GM21529 (cell line): ENCODE results near the gene TUBB2A.
"Not testable (repeated sequence)": the region's sequence is repeated elsewhere in the genome, so short reads cannot be mapped to it uniquely, and the experiment has no call there.

ENCODE experiments used
- ATAC-seq: cut with Tn5 transposase; IDR thresholded peaks from one replicate; pipeline ENCODE4 v1.9.1; 2021; ENCODE audit not compliant: unreplicated experiment

TUBB2A gene

DNA sequence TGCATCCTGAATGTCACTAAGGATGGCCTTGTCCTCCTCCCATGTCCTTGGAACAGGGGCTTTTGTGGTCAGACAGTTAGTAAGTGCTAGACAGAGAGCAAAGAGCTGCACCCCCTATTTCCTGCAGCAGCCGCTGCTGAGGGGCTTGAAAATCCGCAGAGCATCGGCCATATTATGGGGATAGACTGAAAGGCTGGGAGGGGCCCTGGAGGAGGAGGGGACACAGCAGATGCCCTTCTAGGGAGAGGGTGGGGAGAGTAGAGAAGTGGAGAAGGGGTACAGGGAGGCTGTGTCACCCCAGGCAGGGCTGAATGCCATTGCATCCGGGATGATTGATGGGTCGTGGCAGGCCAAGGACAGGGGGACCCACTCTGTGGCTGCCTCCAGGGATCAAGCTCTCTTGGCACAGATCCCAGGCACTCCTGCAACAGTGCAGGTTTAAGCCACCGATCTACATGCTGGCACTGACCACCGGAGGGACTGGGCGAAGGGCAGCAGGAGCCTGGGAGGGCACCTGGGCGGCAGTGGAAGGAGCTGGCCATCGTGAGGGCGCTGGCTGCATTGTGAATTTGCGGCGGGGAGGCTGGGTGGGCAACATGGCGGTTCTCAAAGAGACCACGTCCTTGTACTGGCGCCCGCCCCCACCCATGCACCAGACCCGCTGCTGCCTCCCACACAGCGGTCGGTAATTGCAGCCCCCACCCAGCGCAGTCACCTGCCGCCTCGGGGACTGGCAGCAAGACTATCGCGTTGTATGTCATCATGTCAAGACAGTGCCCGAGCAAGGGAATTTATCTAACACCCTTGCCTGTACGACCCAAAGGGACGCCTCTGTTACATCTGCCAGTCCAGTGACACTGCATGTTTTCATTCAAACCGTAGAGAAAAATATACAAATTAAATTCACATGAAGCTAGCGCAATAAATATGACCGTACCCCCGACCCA lies 887 bp downstream of the TUBB2A start:
- ATAC-seq, result peak; percentile 17

DNA sequence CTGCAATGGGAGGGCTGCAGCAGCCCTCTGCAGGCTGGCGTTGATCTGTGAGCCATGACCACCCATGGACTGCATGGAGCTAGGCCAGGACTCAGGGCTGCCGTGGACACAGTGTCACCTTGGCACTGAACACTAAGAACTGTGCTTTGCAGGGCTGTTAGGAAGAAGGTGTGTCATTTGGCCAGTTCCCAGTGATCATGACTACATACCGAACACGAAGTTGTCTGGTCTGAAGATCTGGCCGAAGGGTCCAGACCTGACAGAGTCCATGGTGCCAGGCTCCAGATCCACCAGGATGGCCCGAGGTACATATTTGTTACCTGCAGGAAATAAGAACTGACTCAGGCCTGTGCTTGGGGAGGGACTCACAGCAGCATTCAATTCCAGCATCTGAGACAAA lies 1.9 kb downstream of the TUBB2A start:
- ATAC-seq, result not testable (repeated sequence)

DNA sequence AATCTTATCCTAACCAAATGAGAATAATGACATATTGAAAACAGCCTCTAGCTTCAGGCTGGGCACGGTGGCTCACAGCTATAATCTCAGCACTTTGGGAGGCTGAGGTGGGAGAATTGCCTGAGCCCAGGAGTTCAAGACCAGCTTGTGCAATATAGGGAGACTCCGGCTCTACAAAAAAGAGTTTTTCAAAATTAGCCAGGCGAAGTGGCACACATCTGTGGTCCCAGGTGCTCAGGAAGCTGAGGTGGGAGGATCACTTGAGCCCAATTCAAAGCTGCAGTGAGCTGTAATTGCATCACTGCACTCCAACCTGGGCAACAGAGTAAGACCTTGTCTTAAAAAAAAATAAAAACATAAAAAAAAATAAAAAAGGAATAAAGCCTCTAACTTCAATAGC lies 4.7 kb downstream of the TUBB2A start:
- ATAC-seq, result no peak

DNA sequence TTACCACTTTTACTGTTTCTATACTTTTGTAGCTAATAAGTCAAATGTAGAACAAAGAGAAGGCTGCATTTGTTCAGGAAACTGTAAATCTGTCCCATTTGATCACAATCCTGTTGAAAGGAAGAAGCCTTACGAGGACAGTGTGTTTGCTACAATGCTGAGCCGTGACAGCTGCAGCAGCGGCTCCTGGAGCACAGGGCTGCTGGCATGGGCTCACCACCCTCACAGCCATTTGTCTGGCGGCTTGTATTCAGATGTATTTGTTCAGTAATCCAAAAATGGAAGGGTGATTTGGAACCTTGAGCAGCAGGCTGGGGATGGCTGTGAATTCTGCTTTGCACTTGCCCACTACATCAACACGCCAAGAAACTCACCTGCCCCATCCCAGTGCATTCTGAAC lies 5.7 kb downstream of the TUBB2A start:
- no peak for ATAC-seq

DNA sequence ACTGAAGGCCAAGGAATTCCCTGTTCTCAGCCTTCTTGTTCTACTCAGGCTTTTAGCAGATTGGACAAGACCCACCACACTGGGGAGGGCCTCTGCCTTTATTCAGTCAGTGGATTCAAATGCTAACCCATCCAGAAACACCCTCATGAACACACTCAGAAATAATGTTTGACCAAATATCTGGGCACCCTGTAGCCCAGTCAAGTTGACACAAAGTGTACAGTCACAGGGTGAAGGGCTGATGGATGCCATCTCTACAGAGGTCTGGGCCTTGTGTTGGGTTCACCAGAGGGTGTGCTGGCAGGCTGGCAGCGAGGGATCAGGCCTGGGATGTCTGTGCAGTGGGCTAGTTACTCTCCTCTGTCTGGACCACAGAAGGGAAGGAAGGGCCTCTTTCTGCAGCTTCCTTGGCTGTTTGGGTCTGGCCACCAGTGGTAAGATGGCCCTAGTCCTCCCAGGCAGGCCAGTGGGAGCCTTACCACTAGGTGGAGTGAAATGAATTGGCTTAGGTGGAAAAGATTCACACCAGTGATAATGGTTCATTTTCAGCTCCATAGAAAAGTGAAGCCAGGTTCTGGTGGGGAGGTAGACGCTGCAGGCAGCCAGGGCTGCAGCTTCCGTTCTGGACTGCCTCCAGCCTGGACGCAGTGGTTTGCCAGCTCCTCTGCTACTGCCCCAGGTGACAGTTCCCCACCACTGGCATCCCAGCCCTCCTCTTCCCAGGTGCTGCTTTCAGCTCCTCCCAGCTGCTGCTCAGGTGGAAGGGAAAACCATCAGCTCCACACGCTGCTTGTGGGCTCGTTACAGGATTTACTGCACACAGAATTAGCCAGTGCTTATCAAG lies 9.2 kb downstream of the TUBB2A start:
- ATAC-seq, result no peak

DNA sequence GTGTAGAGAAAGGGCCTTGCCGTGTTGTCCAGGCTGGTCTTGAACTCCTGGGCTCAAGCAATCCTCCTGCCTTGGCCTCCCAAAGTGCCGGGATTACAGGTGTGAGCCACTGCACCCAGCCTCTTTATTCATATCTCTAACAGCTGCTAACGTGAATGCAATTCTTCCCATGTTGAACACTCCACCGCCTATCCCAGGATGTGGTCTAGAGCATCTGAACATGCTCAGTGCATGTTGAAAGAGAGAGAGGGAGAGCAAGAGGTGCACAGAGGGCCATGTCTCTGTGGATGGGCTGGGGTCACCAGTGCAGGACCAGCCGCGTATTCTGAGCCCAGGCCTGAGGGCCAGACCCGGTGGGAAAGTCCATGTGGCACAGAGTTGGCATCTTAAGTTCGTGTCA lies 12.8 kb downstream of the TUBB2A start:
- no peak for ATAC-seq

DNA sequence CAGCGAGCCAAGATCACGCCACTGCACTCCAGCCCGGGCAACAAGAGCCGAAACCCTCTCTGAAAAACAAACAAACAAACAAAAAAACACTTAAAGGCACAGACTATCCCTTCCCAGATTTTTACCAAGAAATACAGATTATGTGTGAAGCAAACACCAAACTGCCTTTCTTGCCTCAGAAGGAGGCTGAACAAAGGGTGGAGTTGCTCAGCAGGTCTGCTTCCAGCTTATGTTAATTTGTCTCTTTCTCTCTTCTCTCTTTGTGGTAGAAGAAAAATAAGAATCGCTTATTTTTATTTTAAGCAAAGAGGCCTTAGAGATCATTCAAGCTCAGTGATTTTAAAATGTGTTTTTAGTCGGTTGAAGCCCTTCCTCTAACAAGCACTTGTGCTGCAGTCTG lies 14.2 kb downstream of the TUBB2A start:
- ATAC-seq, result no peak

DNA sequence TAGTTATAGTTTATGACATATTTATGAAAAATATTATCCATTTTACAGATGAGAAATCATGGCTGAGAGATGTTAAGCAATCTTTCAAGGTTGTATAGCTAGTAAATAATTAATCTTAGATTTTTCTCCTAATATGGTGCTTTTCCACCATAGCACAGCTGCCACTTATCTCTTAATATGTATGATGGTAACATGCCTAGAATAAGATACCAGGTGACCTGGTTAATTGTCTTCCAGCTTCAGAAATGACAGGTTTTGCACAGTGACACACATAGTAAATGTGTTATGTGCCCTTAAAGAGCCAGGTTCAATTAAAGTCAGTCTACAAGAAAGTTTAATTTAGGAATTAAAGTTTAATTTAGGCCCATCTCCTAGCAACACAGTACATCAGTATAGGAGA lies 14.8 kb downstream of the TUBB2A start:
- ATAC-seq, result no peak

DNA sequence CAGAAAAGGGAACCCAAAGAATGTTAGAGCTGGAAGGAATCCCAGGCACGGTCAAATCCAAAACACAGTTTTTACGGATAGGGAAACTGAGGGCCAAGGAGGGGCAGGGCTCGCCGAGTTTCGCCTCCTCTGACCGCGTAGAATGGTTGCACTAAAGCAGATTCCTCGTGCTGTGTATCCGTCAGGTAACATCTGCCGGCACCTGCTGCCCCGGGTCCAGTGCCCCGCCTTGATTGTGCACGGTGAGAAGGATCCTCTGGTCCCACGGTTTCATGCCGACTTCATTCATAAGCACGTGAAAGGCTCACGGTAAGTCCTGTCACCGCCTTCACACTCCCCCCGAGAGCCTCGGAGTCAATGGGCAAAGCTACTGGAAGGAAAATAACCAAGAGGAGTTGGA lies 17.1 kb downstream of the TUBB2A start:
- ATAC-seq, result no peak

DNA sequence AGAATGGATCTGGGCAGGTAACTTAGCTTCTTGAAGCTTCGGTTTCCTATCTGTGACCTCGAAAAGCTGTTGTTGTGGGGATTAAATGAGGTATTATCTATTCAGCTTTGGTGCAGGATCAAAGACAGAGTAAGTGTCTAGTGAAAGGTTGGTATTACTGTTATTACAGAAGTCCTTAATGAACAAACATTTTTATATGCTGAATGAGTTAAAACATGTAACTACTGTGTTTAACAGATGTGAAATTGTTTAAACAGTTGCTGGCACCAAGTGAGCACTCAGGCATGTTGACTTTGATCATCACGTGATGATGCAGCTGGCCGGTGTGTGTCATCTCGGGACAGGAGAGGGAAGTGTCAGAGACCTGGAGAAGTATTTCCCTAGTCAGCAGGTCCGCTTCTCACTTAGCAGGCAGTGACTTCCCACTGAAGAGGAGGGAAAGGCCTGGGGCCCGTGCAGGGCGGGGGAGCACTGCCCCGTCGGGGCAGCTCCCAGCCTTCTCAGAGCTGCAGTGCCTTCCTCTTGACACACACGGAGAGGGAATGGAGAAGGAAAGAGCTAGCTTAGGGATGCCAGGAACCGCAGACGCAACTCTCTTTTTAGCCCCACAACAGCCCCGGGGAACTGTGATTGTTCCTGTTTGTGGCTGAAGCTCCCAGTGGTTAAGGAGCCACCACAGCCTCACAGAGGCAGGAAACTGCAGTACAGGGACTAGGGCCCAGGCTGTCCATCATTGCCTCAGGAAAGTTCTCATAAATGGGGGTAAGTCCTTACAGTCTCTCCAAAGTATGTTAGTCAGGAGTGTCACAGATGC lies 18.0 kb downstream of the TUBB2A start:
- peak; percentile 67 for ATAC-seq

DNA sequence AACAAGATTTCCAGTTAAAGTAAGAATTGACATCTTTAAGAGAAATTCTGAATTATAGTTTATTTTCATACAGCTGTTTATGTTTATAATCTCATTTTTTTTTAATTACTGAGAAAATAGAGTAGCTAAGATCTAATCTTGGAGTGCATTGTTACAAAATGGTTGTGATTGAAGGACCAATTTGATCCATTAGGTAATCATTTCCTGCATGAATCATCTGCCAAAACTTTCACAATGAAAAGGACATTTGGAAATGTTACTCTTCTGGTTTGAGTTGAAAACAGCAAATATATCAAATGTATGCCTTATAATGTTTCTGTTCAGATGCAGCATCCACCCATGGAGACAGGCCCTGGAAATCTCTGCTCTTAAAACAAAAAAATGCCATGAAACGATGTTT lies 19.0 kb downstream of the TUBB2A start:
- no peak for ATAC-seq

DNA sequence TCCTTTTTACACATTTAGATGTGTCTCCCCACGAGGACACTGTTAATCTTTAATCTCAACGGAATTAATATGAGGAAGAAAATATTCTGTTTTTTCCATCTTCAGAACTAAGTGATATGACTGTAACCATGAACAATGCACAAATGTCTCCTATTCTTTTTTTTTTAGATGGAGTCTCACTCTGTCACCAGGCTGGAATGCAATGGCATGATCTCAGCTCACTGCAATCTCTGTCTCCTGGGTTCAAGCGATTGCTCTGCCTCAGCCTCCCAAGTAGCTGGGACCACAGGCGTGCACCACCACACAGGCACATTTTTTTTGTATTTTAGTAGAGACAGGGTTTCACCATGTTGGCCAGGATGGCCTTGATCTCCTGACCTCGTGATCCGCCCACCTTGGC lies 19.5 kb downstream of the TUBB2A start:
- not testable (repeated sequence) for ATAC-seq

DNA sequence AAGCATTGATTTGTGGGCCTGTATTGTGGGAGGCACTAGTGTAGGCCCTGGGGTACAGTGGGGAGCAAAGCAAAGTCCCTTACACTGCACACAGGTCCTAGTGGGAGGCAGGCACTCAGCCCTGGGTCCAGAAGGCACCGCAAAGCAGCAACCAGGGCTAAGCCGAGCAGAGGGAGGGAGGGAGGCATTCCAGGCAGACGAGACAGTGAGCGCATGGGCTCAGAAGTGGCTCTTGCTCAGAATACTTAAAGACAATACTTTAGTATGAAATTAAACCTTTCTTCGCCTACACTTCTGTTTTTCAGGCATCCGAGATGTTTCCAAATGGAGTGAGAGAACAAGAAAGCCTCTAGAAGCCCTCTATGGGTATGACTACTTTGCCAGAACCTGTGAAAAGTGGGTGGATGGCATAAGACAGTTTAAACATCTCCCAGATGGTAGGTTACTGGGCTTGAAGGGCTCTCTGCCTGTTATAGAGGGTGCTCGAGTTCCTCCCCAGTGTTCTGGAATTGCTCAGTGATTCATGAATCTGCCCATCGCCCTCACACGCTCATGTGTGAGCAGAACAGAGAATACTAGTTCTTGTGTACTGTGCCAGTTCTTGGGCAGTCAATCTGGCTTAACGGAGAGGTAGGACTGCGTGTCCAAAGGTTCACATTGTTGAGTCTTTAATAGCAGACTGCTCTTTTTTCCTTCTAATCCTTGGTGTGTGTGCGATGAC lies 20.1 kb downstream of the TUBB2A start:
- no peak for ATAC-seq

DNA sequence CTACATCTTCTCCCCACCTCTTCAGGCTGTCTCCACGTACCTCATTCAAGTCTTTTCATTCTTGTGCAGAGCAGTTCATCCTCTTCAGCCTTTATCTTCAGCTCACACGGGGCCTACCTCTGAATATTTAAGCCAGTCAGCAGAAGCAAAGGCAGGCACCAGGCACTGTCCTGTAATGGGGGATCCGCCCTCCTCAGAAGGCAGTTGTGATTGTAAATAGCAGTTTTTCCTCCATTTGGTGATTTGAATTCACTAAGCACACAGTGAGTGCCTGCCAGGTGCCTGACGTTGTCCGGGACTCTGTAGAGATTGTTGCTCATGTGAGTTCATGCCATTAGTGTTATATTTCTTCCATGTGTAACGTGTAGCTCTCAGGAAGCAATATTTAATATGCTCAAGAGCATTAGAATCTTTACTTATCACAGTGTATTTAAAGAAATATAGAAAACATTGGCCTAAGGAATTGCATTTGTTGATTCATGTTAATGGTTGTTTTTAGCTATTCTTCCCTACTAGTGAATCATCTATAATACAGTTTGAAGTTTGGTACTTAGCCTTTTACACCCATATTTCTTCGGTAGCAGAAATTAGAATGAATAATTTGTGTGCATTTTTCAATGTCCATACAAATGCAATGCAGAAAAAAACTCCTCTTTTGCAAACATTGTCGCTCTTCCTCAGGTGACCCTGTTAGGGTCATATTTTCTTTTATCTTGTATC lies 20.9 kb downstream of the TUBB2A start:
- ATAC-seq, result no peak

DNA sequence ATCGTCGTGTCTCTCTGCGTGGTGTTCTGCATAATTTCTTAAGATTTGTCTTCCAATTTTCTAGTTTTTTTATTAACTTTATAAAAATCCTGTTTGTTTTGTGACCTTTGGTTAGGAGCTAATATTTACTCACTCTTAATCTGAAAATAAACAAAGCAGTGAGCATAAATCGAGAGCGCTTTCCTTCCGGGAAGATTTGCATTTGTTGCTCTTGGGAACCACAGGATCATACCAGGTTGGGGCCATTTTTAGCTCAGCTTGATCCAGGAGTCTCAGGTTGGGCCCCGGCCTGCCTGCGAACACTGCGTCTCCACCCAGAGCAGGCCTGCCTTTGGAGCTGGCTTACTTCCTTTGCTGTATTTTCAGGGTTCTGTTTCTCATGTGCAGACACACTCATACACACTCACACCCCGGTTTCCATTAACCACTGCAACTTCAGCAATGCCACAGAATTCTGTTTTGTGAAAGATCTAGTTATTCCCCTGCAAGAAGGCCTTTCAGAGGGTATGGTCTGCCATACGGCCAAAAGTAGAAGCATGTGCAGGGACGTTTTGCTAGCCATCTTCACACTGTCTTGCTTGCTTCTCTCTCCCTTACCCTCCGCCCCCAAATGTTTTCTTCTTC lies 21.6 kb downstream of the TUBB2A start:
- no peak for ATAC-seq

DNA sequence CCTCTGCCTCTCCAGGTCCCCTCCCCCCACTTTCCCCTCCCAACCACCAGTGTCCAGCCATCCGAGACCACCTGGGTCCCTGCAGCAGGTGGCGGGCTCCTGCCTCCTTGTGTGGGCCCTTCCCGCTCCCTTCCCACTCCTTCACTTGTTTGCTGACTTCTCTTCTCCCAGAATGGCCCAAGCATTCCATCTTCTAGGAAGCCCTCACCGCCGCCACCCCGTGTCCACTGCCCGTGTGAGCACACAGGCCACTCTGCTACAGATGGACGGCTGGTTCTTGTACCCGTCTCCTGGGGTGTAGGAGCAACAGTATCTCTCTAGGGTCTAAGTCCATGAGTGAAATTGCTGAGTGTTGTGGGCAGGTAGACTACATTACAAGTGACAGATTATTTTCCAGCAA lies 23.8 kb downstream of the TUBB2A start:
- ATAC-seq, result no peak

DNA sequence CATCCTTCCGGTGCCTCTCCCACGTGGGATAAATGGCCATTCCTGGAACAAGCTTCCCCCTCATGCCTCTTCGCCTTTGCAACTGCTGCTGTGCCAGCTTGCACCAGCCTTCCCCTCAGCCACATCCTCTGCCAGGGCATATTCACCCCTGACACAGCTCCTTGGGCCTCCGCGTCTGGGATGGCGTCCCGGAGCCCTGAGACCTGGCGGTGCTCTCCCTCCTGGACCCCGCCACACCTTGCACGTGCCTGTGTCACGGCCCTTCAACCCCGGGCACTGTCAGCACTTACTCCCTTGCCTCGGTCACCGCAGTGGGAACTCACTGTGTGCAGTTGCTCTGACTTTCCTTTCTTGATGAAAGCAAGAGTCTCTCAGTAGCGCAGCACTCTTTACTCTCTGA lies 25.6 kb downstream of the TUBB2A start:
- no peak for ATAC-seq

DNA sequence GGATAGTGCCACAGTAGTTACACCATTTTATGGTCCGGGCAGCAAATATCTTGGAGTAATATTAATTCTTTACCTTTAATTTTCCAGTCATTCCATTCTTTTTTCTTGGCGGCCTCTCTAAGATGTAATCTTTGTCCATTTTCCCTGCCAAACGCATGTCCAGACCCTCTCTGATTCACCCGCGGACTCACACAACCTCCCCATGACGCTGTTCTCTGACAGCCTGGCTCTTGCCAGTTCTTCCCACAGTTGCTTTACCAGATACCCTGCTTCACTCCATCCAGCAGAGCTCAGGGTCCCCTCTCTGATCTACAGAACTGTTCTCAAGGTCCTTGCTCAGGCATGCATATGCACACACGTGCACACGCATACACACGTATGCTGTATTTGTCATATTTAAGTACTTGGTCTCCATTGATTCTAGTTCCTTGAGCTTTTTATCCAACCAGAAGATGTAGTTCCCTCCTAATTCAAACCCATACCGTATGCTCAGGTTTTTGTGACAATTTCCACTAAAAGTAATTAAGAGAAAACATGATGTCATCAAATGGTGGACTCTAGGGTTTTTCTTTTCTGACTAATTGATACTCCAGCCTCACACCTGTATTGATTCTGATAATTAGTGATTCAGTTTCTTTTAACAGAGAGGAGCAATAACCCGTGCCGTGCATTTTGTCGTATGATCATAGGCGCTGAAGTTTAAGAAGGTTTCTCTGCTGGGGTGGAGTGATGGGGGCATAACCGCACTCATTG lies 28.8 kb downstream of the TUBB2A start:
- no peak for ATAC-seq

DNA sequence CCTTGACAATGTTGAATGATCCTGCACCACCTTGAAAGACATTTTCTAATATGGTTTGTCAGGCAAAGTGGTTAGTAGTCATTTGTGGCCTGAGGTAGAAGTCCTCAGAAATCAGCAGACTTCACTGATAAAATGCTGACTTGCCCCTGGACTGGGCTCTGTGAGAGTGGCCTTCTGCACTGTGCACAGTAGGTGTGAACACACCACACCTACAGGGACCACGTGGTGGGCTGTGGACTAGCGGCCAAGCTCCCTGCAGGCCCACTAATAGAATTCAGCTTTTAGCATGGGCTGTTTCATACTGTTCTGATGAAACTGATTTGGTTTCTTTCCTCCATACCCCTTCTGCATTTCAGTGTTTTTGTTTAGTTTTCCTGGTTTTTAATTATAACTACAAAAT lies 31.5 kb downstream of the TUBB2A start:
- ATAC-seq, result no peak
